ENCODE results near the gene KCTD19.
"Not testable (repeated sequence)": the region's sequence is repeated elsewhere in the genome, so short reads cannot be mapped to it uniquely, and the experiment has no call there.

The KCTD19 gene

DNA sequence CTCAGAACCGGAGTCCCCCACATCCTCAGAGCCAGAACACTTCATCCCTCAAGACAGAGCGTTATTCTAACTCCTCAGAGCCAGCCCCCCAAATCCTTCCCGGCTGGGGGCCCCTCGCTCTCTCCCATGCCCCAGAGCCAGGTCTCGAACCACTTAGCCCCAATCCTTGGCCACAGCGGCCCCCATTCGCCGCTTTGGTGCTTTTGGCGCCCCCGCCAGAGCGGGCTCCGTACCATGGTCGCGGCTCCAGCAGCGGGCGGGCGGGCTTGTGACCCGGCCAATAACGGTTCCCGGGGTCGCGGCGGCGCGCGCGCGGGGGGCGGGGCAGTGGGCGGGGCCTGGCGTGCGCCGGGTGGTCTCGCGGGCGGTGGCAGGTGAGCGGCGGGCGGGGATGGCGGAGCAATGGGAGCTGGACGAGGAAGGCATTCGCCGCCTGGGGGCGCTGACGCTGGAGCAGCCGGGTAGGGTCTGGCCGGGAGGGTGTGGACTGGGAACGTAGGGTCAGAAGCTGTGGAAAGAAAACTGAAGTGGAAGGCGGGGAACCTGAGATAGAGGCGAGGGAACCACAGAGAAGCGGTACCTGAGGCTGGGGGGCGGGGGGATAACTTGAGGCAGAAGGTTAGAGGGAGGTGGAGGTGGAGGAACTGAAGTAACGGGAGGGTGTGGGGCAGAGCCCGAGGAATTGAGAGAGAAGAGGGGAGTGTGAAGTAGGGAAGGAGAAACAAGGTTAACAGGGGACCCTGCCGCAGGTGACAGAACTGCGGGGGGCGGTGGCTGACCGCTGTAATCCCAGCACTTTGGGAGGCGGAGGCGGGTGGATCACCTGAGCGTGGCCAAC is at the start of gene KCTD19, which contains the start of gene LRRC36:
Gene KCTD19, minus strand, starts transcription at position 270 of the 838 bp plus-strand sequence. Its CDS starts 34 bp downstream, at position 236.
Gene LRRC36, plus strand, starts transcription at position 344 of the 838 bp plus-strand sequence. Its CDS starts 48 bp downstream, at position 392.
- DNase-seq (ENCODE audit: low spot score) = peak; percentile 91

DNA sequence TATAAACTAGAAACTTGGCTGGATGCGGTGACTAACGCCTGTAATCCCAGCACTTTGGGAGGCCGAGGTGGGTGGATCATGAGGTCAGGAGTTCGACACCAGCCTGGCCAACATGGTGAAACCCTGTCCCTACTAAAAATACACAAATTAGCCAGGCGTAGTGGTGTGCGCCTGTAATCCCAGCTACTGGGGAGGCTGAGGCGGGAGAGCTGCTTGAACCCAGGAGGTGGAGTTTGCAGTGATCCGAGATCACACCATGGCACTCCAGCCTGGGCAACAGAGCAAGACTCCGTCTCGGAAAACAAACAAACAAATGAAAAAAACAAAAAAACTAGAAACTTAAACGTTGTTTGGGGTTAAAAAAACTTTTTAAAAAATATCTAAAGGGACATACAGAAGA is 49.5 kb upstream of the KCTD19 start:
- not testable (repeated sequence) for DNase-seq (ENCODE audit: low spot score)

DNA sequence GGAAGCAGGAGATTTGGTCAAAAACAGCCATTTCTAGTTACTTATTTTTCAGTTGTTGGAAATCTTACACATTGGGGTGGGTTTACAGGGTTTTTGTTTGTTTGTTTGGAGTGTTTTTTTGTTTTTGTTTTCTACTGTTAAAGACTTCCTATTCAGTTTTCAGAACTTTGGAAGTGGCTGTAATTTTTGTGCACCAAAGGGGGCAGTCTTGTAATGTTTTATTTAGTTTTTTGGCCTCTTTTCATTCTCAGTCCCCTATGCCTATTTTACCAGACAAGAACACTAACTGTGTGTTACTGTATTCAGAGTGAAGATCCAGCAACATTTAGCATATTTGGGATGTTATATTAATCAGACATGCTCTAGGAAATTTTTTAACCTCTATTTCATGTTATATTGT is 46.1 kb upstream of the KCTD19 start:
- no peak for DNase-seq (ENCODE audit: low spot score)

DNA sequence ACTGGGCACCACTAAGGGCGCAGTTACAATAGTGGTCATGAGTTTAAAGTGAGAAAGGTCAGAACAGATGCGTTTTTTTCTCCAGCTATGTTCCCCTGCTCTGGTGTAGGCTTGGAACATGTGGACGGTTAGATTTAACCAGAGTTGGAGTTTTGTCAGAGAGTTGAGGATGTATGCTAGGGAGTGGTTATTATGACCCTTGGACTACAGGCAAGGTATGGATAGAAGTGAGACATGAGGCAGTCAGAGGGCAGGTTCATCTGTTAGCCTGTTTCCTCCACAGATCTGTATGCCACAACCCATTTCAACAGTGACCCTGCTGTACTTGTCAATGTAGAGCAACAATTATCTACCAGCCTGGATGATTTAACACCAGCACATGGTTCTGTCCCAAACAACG is 44.1 kb upstream of the KCTD19 start:
- DNase-seq (ENCODE audit: low spot score) = no peak

DNA sequence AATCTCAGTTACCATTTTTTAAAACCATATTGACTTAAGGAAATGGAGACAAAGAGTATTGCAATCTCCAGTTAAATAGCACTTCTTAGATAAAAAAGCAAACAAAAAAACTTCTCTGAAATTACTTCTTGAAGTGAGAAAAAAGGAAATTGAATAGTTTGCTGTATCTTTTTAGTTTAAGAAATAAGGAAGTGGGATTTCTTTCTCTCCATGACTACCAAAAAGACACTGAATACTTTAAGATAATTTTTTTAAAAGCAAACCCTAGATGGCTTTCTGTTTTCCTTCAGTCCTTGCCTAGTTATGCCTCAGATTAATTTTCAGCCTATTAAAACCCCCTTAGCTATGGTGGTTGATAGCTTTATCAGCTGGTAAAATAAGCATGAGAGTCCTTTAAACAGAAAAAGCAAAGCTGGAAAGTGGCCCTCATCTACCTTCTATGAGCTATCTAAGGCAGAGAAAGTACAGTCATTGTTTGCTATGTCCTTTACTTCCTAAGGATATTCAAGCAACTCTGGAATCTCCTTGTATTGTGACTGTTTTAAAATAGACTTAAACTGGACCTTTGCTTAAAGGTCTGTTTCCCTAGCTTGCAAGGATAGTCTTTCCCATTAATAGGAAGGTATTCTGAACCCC is 38.2 kb upstream of the KCTD19 start:
- no peak for DNase-seq (ENCODE audit: low spot score)

DNA sequence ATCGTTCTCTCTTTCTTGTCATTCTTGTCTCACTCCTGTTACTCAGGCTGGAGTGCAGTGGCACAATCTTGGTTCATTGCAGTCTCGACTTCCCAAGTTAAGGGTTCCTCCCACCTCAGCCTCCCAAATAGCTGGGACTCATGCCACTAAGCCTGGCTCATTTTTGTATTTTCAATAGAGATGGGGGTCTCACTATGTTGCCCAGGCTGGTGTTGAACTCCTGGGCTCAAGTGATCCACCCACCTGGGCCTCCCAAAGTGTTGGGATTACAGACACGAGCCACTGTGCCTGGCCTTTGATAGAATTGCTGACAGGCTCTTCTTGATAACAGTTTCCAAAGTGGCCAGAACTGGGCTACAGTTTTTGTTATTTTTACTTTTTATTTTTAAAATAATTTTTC is 34.5 kb upstream of the KCTD19 start:
- DNase-seq (ENCODE audit: low spot score) = no peak

DNA sequence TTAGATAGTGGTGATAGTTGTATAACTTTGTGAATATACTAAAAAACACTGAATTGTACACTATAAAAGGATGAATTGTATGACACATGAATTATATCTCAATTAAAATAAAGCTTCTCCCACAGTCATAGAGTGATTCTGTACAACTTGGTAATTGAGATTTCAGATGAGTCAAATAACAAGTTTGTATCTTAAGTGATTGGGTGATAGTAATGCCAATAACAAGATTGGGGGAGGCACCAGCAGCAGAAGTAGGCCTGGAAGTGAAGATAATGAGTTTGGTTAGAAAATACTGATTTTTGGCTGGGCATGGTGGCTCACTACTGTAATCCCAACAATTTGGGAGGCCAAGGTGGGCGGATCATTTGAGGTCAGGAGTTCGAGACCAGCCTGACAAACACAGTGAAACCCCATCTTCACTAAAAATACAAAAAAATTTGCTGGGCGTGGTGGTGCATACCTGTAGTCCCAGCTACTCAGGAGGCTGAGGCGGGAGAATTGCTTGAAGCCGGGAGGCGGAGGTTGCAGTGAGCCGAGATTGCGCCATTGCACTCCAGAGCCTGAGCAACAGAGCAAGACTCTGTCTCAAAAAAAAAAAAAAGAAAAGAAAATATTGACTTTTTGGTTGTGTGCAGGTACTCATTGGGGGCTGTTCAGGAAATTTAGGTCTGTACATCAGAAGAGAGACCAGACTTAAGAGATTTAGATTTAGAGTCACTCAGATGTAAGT is 33.2 kb upstream of the KCTD19 start:
- DNase-seq (ENCODE audit: low spot score) = not testable (repeated sequence)

DNA sequence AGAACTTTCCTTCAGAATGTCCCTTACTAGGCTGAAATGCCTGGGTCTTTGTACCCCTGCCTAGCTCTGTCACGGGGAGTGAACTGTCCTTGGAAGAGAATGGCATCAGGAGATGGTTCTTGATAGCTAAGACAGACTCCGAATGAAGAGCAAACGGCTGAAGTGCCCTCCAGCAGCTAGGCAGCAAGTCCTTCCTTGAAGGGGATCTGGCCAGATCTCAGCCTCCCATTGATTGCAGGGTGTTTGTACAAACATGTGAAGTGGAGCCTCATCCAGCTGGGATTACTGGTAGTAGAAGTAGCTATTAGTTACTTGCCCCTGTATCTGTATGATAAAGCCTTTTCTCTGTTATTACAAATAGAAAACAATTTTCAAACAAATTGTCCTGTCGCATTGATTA is 31.0 kb upstream of the KCTD19 start:
- DNase-seq (ENCODE audit: low spot score) = no peak

DNA sequence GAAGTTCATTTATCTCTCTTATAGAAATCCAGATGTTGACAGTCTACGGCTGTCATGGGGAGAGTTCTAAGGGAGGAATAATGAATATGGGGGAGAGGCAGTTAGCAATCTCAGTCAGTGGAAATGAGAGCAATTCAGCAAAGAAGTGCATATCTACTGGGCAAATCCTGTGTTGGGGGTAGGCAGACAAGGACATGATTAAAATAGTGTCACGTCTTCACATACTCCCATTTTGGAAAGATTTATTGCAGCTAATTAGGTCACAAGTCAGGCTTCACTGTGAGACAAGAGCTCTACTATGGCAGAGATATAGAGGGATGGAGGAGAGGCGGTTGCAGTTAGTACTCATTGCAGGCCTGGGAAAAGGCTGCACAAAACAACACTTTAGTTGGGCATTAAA is 29.9 kb upstream of the KCTD19 start:
- no peak for DNase-seq (ENCODE audit: low spot score)

DNA sequence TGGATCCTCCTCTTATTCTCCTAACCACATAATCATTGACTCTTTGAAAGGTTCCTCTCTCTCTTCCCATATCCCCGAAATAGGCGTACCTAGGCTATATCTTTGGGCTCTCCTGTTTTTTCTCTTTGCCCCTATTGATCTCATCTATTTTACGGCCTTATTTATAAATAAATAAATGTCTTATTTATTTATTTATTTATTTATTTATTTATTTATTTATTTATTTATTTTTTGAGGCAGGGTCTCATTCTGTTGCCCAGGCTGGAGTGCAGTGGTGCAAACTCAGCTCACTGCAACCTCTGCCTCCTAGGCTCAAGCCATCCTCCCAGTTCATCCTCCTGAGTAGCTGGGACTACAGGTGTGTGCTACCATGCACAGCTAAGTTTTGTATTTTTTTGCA is 25.9 kb upstream of the KCTD19 start:
- not testable (repeated sequence) for DNase-seq (ENCODE audit: low spot score)

DNA sequence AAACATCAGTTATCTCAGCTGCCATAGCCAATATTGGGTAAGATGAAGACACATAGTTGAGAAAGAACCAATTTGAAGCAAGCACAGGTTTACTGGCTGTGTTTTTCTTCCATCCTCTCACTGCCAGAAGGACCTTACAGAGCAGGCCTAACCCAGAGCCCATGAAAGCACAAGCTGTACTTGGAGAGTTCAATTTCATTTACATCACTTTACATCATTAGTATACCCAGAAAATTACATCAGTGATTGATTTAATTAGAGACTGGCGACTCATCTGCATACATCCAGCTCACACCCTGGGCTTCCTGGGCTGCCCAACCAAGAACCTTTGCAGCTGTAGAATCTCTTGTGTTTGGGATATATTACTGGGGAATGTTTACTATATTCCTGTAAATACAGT is 23.8 kb upstream of the KCTD19 start:
- no peak for DNase-seq (ENCODE audit: low spot score)

DNA sequence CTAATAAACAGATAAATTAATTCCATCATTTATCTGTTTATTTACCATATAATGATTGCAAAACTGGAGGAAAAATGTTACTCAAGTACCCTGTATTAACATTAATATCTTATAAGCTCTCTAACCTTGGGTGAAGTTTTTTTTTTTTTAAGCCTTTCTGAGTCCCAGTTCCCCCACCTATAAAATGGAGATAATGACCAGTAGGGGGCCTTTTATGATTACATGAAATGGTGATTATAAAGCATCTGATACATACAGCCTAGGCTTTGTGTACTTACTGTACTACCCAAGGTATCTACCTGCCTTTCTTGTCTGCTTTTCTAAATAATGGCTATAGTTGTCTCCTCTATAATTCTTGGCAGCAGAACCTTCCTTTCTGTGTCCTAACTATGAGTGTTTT is 22.6 kb upstream of the KCTD19 start:
- no peak for DNase-seq (ENCODE audit: low spot score)

DNA sequence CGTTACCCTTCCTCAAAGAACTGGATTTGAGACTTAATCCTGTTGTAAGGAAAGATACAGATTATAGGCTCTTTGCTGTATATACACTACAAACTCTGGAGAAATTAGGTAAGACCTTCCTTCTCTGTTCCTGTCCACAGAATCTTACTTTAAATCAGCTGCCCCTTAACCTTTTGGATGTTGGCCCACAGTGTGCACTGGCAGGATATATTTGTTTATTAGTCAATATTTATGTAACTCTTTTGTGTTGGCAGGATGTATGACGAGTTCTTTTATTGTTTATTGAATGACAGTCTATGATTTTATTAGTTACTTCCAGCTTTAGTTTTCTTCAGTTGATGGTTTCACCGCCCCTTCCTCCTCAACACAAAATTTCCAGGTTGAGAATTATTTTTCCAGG is 19.8 kb upstream of the KCTD19 start:
- no peak for DNase-seq (ENCODE audit: low spot score)

DNA sequence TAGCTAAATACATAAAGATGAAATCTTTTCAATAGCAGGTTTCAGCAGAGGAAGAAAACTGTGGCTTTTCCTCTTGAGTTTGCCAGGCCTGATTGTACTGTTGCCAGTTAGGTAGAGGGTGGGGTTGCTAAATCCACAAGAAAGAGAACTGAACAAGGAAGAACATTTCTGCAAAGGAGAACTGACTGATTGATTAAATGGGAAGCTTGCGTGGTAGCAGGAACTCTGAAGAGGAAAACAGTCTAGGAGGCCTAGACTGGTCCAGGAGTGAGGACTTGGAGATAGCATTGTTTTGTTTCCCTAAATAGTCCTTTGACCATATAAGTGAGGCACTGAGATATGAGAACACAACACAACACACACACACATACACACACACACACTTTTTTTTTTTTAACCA is 18.9 kb upstream of the KCTD19 start:
- DNase-seq (ENCODE audit: low spot score) = no peak

DNA sequence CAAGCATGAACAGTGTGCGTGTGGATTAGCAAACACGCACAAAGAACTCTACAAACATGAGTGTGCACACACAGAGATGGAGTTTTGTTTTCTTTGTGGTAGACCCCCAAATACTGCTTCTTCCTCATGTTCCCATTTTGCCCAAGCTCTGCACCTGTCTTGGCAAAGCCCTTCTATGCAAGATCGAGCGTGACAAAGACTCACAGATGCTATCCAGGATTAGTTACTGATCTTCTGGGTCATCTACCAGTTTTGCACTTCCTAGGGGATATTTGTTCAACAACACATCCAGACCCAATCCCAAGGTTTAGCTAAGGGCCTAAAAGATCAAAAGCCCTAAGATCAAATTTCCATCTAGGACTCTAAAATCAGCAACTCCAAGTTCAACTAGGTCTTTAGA is 16.1 kb upstream of the KCTD19 start:
- DNase-seq (ENCODE audit: low spot score) = no peak

DNA sequence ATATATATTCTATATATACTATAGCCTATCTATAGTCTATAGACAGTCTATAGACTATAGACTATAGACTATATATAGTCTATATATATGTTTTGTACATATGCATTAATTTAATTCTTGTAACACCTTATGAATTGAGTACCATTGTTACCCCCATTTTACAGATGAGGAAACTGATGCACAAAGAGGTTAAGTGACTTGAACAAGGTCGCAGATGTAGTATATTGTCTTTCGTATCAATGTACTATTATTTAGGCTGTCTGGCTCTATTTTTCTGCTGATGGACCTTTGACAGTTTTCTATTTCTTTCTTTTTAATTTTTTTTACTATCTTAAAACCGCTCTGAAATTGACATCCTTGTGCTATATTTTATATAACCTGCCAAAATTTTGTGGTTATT is 14.7 kb upstream of the KCTD19 start:
- no peak for DNase-seq (ENCODE audit: low spot score)

DNA sequence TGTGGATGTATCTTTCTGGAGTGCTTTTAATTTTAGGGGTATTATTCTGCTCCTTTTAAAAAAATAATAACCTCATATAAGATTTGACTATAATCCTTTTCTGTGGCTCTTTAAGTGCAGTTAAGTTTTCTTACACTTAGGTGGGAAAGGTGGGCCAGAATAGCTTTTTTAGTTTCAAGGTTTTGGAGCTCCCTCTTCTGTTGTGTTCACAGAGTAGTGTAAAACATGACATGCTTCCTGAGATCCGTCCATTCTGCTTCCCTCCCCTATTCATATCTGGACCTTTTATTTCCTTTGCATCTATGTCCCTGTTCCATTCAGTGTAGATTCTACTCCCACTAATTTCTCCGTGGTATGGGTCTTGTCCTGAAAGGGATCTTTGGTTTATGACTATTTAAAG is 12.9 kb upstream of the KCTD19 start:
- DNase-seq (ENCODE audit: low spot score) = no peak

DNA sequence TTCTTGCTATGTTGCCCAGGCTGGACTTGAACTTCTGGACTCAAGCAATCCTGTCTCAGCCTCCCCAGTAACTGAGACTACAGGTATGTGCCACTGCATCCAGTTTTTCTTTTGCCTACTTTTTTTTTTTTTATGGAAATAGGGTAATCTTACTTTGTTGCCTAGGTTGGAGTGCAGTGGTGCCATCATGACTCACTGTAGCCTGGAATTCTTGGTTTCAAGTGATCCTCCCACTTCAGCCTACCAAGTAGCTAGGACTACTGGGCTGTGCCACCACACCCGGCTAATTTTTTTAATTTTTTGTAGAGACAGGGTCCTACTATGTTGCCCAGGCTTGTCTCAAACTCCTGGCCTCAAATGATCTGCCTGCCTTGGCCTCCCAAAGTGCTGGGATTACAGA is 10.1 kb upstream of the KCTD19 start:
- no peak for DNase-seq (ENCODE audit: low spot score)

DNA sequence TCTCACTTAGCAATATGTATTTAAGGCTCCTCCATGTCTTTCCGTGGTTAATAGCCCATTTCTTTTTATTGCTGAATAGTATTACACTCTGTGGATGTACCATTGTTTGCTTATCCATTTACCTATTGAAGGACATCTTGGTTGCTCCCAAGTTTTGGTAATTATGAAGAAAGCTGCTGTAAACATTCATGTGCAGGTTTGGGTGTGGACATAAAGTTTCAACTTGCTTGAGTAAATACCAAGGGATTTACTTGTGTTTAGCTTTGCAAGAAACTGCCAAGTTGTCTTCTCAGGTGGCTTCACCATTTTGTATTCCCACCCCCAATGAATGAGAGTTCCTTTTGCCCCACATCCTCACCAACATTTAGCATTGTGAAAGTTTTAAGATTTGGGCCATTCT is 9.6 kb upstream of the KCTD19 start:
- DNase-seq (ENCODE audit: low spot score) = no peak

DNA sequence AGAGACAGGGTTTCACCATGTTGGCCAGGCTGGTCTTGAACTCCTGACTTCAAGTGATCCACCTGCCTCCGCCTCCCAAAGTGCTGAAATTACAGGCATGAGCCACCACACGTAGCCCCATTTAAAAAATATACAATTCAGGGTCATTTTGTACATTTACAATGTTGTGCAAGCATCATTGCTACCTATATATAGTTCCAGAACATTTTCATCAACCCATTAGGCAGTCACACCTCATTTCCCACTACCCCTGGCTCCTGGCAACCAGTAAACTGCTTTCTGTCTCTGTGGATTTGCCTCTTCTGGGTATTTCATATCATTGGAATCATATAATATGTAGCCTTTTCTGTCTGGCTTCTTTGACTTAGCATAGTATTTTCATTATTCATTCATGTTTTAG is 6.8 kb upstream of the KCTD19 start:
- no peak for DNase-seq (ENCODE audit: low spot score)

DNA sequence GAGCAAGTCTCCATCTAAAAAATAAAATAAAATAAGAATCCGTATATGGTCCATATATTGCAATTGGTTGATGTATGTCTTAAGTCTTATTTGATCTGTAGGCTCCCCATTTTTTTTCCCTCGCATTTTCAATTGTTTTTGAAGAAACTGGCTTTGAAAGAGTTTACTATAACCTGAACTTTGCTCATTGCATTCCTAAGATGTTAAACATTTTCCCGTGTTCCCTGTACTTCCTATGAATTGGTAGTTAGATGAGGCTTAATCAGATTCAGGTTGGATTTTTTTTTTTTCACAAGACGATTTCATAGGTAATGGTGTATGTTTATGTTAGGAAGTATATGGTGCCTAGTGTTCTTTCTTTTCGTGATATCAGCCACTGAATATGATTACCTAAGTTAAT is 3.4 kb upstream of the KCTD19 start:
- DNase-seq (ENCODE audit: low spot score) = no peak

DNA sequence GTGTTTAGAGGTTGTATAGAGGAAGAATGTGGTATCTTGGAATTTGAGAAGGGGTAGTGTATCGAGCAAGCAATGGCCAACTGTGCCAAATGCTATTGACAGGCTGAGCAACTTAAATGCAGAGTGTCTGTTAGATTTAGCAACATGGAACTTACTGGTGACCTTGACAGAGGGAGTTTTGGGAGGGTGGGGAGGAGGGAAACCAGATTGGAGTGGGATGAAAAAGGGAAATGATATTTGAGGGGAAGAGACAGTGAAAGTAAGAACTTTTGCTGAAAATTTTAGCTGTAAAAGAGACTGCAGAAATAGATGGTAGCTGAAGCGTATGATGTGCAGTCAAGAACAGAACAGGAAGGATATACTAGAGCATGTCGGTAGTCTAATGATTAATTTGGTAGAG is 1.2 kb upstream of the KCTD19 start:
- DNase-seq (ENCODE audit: low spot score) = no peak

DNA sequence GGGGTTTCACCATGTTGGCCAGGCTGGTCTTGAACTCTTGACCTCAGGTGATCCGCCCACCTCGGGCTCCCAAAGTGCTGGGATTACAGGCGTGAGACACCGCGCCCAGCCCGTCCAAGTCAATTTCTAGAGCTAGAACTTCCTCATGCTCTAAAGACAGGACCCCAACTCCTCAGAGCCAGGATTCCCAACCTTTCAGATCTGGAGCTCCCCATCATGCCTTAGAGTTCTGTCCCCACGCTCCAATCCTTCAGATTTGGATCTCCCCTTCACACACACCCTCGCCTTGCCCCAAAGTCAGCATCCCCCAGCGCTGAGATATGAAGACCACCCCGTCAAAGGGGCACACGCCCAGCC is 448 bp downstream of the KCTD19 start:
- DNase-seq (ENCODE audit: low spot score) = no peak

Data from HuH-7 (cell line).